HL-60 (cell line): ENCODE measurements around the gene GTF2IRD1.
"Not testable (repeated sequence)": the region's sequence is repeated elsewhere in the genome, so short reads cannot be mapped to it uniquely, and the experiment has no call there.

Experiments
- DNase-seq, 2 experiments: peaks; one replicate each; pipeline ENCODE4 v3.0.0-alpha.2; 2010 to 2020; ENCODE audit warnings: low read depth in 1 of 2, low spot score in 1 of 2
- H3K27ac ChIP-seq: fragments of 250-450 bp; sonication (Bioruptor Pico); replicated peaks from 2 replicates; pipeline ENCODE4 v1.5.1; 2020; ENCODE audit warnings: mild to moderate bottlenecking, moderate library complexity
- H3K27me3 ChIP-seq: fragments of 250-450 bp; sonication (Bioruptor Pico); 2 replicates; pipeline ENCODE4 v1.5.1; 2021; ENCODE audit warnings: mild to moderate bottlenecking, moderate library complexity; ENCODE audit not compliant: insufficient read depth, poor library complexity, severe bottlenecking
- H3K4me3 ChIP-seq: replicated peaks from 2 replicates; pipeline ENCODE4 v1.5.1; 2011; ENCODE audit warnings: mild to moderate bottlenecking, control low read depth, low read length; ENCODE audit not compliant: insufficient read depth
- CTCF ChIP-seq: IDR thresholded peaks from one replicate; pipeline ENCODE4 v1.5.1; 2011; ENCODE audit warnings: low read length, control low read depth, inconsistent platforms; ENCODE audit not compliant: insufficient read depth
- GABPA ChIP-seq: IDR thresholded peaks from 2 replicates; pipeline ENCODE4 v1.6.1; 2012; ENCODE audit warnings: low read depth
- POLR2AphosphoS5 ChIP-seq: IDR thresholded peaks from 2 replicates; pipeline ENCODE4 v1.6.1; 2012; ENCODE audit warnings: low read depth
- SPI1 ChIP-seq: IDR thresholded peaks from 2 replicates; pipeline ENCODE4 v1.6.1; 2012; ENCODE audit warnings: low read depth, mild to moderate bottlenecking, borderline replicate concordance
- TF ChIP-seq, protein P1 (sequence below): IDR thresholded peaks from 2 replicates; pipeline ENCODE4 v1.6.1; 2012; ENCODE audit warnings: low read depth; ENCODE audit not compliant: insufficient replicate concordance

The GTF2IRD1 gene

DNA sequence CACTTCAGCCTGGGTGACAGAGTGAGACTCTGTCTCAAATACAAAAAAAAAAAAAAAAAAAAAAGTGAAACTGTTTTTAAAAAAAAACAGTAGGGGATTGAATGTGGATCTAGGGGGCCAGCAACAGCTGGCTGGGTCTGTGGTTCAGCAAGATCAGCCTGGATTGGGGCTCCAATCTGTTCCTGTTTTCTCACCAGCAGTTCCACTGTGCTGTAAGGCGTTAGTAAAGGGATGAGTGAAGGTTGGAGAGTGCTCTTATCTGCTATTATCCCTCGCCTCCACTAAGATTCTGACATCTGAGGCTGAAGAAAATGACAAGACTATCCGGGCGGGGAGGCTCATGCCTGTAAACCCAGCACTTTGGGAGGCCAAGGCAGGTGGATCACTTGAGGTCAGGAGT, 41.6 kb upstream of the GTF2IRD1 start:
- Histone ChIP-seq H3K4me3 (no peak overlapping the region), H3K27ac (no peak overlapping the region), H3K27me3 (no peaks in the 10 kb centered on the region)
- DNase-seq: peak in 1 of 2 experiments; percentile 61
- peak; percentile 75; the same call in 1 of the 2 replicates for TF ChIP-seq SPI1
- TF ChIP-seq GABPA: no peak

GRCh38 chr7:74412603-74413002, 41.1 kb upstream of the GTF2IRD1 start:
- TF ChIP-seq, protein P1, sequence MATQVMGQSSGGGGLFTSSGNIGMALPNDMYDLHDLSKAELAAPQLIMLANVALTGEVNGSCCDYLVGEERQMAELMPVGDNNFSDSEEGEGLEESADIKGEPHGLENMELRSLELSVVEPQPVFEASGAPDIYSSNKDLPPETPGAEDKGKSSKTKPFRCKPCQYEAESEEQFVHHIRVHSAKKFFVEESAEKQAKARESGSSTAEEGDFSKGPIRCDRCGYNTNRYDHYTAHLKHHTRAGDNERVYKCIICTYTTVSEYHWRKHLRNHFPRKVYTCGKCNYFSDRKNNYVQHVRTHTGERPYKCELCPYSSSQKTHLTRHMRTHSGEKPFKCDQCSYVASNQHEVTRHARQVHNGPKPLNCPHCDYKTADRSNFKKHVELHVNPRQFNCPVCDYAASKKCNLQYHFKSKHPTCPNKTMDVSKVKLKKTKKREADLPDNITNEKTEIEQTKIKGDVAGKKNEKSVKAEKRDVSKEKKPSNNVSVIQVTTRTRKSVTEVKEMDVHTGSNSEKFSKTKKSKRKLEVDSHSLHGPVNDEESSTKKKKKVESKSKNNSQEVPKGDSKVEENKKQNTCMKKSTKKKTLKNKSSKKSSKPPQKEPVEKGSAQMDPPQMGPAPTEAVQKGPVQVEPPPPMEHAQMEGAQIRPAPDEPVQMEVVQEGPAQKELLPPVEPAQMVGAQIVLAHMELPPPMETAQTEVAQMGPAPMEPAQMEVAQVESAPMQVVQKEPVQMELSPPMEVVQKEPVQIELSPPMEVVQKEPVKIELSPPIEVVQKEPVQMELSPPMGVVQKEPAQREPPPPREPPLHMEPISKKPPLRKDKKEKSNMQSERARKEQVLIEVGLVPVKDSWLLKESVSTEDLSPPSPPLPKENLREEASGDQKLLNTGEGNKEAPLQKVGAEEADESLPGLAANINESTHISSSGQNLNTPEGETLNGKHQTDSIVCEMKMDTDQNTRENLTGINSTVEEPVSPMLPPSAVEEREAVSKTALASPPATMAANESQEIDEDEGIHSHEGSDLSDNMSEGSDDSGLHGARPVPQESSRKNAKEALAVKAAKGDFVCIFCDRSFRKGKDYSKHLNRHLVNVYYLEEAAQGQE: no peak
- TF ChIP-seq GABPA: no peak
- TF ChIP-seq SPI1: no peak
- TF ChIP-seq CTCF: no peak
- TF ChIP-seq POLR2AphosphoS5: no peak
- no peak for DNase-seq
- Histone ChIP-seq H3K27me3 (no peaks in the 10 kb centered on the region), H3K27ac (no peak overlapping the region), H3K4me3 (no peak overlapping the region)

- H3K4me3 ChIP-seq, DNase-seq, H3K27me3 ChIP-seq, H3K27ac ChIP-seq: not testable (repeated sequence)
Measured at GRCh38 chr7:74414595-74415333, 38.9 kb upstream of the GTF2IRD1 start.

GRCh38 chr7:74417419-74417971, 36.2 kb upstream of the GTF2IRD1 start:
- peak; percentile 91 for TF ChIP-seq CTCF
- TF ChIP-seq, protein P1: no peak
- Histone ChIP-seq H3K27me3 (no peaks in the 10 kb centered on the region), H3K27ac (no peak overlapping the region), H3K4me3 (no peak overlapping the region)
- DNase-seq: peak; percentile 48 to 57

GRCh38 chr7:74418076-74418475, 35.6 kb upstream of the GTF2IRD1 start:
- Histone ChIP-seq H3K4me3 (no peak overlapping the region), H3K27ac (no peak overlapping the region), H3K27me3 (no peaks in the 10 kb centered on the region)
- no peak for DNase-seq
- TF ChIP-seq SPI1 (no peak), GABPA (no peak), POLR2AphosphoS5 (no peak), CTCF (no peak)
- TF ChIP-seq, protein P1: no peak
